Right lobe of liver (tissue), 6 donors: Measurements from ENCODE around the gene ATP6V1D. TPM values are rescaled to one million over a fixed set of nuclear protein-coding genes. Genes with fewer than 3 reads are reported as not detected.
A peak's percentile ranks its signal among the peaks of the same experiment; 100 is the strongest.

Experiments used
- ATAC-seq, 4 donors: fragments of 200-7000 bp; cut with Tn5 transposase; one replicate each; pipeline ENCODE4 v1.9.1; 2020; ENCODE audit warnings: mild to moderate bottlenecking in 4 of 4, moderate library complexity in 4 of 4
- DNase-seq, 3 donors: peaks; one replicate each; pipeline ENCODE4 v3.0.0-alpha.2; 2020
- H3K27ac ChIP-seq, 3 donors: fragments of 200-600 bp; one replicate each; pipeline ENCODE4 v1.8.0; 2022
- H3K27me3 ChIP-seq, 2 donors: fragments of 200-600 bp; one replicate each; pipeline ENCODE4 v1.8.0; 2022
- H3K36me3 ChIP-seq, 4 donors: fragments of 200-600 bp; sonication (generic) in 1 of 4; one replicate each; pipeline versions ENCODE4 v1.5.1 to v1.8.0; 2017 to 2022; ENCODE audit warnings: control low read depth in 1 of 4
- H3K4me1 ChIP-seq, 4 donors: fragments of 200-600 bp; sonication (generic) in 1 of 4; one replicate each; pipeline versions ENCODE4 v1.5.1 to v1.8.0; 2017 to 2022; ENCODE audit warnings: control low read depth in 1 of 4
- H3K4me3 ChIP-seq, 3 donors: fragments of 200-600 bp; one replicate each; pipeline ENCODE4 v1.8.0; 2022
- H3K9me3 ChIP-seq, 4 donors: fragments of 200-600 bp; sonication (generic) in 1 of 4; one replicate each; pipeline versions ENCODE4 v1.5.1 to v1.8.0; 2017 to 2022; ENCODE audit warnings: control low read depth in 1 of 4
- CTCF ChIP-seq, 4 donors: fragments of 200-600 bp in 3 of 4; fragments of 450-650 bp in 1 of 4; IDR thresholded peaks; one replicate each; pipeline versions ENCODE4 v1.5.1 to v1.8.0; 2016 to 2022; ENCODE audit warnings: antibody characterized with exemption in 4 of 4, mild to moderate bottlenecking in 2 of 4
- POLR2A ChIP-seq: fragments of 450-650 bp; IDR thresholded peaks from one replicate; pipeline ENCODE4 v1.6.1; 2017; ENCODE audit warnings: antibody characterized with exemption, mild to moderate bottlenecking
- WGBS: methylation state at CpG from one replicate; pipeline ENCODE4 v1.1.6; 2018; ENCODE audit warnings: low coverage, low lambda C conversion rate; ENCODE audit not compliant: insufficient coverage; ENCODE audit errors: missing lambda C conversion rate; 5-methylcytosine and 5-hydroxymethylcytosine counted together
- intact Hi-C, 2 donors: fragments of 100-400 bp; cut with DNase I; formaldehyde crosslinking; loops; one replicate each; pipeline versions ENCODE4 v1.11.2 to v1.14.1; 2022
- total RNA-seq, 6 experiments: library from RNA; depleted of rRNA in 2 of 6; stranded (reverse); fragments of >200 nt in 2 of 6; fragmentation: NEBNext Ultra II Directional in 3 of 6; extraction: Animal tissue kit (Norgen Biotek cat#: 25700) in 3 of 6; gene quantifications; one replicate each; pipeline versions ENCODE4 v1.1.0 to v1.2.4, GENCODE V29; 2016 to 2023
- donor health status: DM: no; HTN: yes; CAD: no.
- donor health status: DM: no; HTN: no; CAD: no.
- donor health status: DM: no; HTN: no; CAD: no.
- donor health status: DM: no; HTN: yes; CAD: no.
- donor health status: DM: no; HTN: yes; CAD: no.

The ATP6V1D gene
- total RNA-seq, 6 experiments from 2014 or later = 20.4 to 37.4 (median 27.9) TPM

- ATAC-seq = peak; percentile 84 to 96 (median 93)
- DNase-seq = peak; percentile 70 to 94 (median 83)
Measured at GRCh38 chr14:67392800-67393199, 33.2 kb upstream of the ATP6V1D start.

GRCh38 chr14:67392123-67392522, 32.5 kb upstream of the ATP6V1D start:
- DNase-seq = no peak
- no peak for TF ChIP-seq CTCF (IDR thresholded peaks at IDR 0.05)
- TF ChIP-seq POLR2A = no peak
- peaks cover 0 to 21% (median 6%) of the 10 kb centered on the region in 4 donors for H3K4me1 ChIP-seq
- ATAC-seq = no peak
- no peak overlapping the region for H3K4me3 ChIP-seq
- peak overlapping the region in 1 of 3 donors; percentile 61 for H3K27ac ChIP-seq
- intact Hi-C loops = no loop called here
- 77% methylated on average over 2 of the region's 3 CpGs for WGBS
- no peaks in the 10 kb centered on the region for H3K27me3 ChIP-seq
- no peaks in the 10 kb centered on the region for H3K9me3 ChIP-seq
- no peaks in the 10 kb centered on the region for H3K36me3 ChIP-seq

More at GRCh38 chr14:67392800-67393199, 33.2 kb upstream of the ATP6V1D start:
- intact Hi-C loops = no loop called here
- TF ChIP-seq CTCF (IDR thresholded peaks at IDR 0.05) (no peak), POLR2A (no peak)
- Histone ChIP-seq H3K27me3 (no peaks in the 10 kb centered on the region), H3K9me3 (no peaks in the 10 kb centered on the region), H3K4me3 (no peak overlapping the region), H3K27ac (peak overlapping the region in 1 of 3 donors; percentile 81), H3K36me3 (no peaks in the 10 kb centered on the region), H3K4me1 (peaks cover 0 to 21% (median 6%) of the 10 kb centered on the region in 4 donors)
- 34% methylated on average over 2 of the region's 9 CpGs for WGBS

GRCh38 chr14:67391268-67391667, 31.7 kb upstream of the ATP6V1D start:
- H3K4me3 ChIP-seq = no peak overlapping the region
- DNase-seq (no peak), ATAC-seq (no peak)
- no peak overlapping the region for H3K27ac ChIP-seq
- H3K4me1 ChIP-seq = peaks cover 0 to 21% (median 6%) of the 10 kb centered on the region in 4 donors
- 62% methylated on average over 5 of the region's 6 CpGs for WGBS
- no peak for TF ChIP-seq CTCF (IDR thresholded peaks at IDR 0.05)
- TF ChIP-seq POLR2A = no peak
- peaks cover 0 to 2% (median 0%) of the 10 kb centered on the region in 4 donors for H3K36me3 ChIP-seq
- intact Hi-C loops = no loop called here
- no peaks in the 10 kb centered on the region for H3K9me3 ChIP-seq
- H3K27me3 ChIP-seq = no peaks in the 10 kb centered on the region

- DNase-seq (no peak), ATAC-seq (peak in 1 of 4 donors; percentile 28)
- Histone ChIP-seq H3K36me3 (peaks cover 0 to 5% (median 2%) of the 10 kb centered on the region in 4 donors), H3K27ac (peak overlapping the region in 1 of 3 donors; percentile 26), H3K9me3 (no peaks in the 10 kb centered on the region), H3K27me3 (no peaks in the 10 kb centered on the region), H3K4me1 (peaks cover 0 to 21% (median 6%) of the 10 kb centered on the region in 4 donors), H3K4me3 (no peak overlapping the region)
- no peak for TF ChIP-seq CTCF (IDR thresholded peaks at IDR 0.05)
- no peak for TF ChIP-seq POLR2A
- intact Hi-C loops = no loop called here
- WGBS = no CpG with 5 or more reads among the region's 1 CpG
Measured at GRCh38 chr14:67389811-67390534, 30.4 kb upstream of the ATP6V1D start.
